SU-DHL-6 (cell line): ENCODE data around the gene PHF21B.

ENCODE experiments used
- H2AFZ ChIP-seq: fragments of 200-600 bp; sonication (generic); 2 replicates; pipeline ENCODE4 v1.6.1; 2014; ENCODE audit warnings: low read depth, mild to moderate bottlenecking, moderate library complexity, mixed read lengths, antibody characterized with exemption, low read length; ENCODE audit not compliant: severe bottlenecking
- H3F3A ChIP-seq: fragments of 200-600 bp; shearing (Covaris generic); 2 replicates; pipeline ENCODE4 v1.6.0; 2016; ENCODE audit warnings: antibody characterized with exemption, mild to moderate bottlenecking; ENCODE audit not compliant: insufficient read depth
- H3K27ac ChIP-seq: fragments of 200-600 bp; sonication (generic); 2 replicates; pipeline ENCODE4 v1.5.1; 2016; ENCODE audit warnings: low read depth, mild to moderate bottlenecking, low read length, moderate library complexity, mixed read lengths
- H3K27me3 ChIP-seq: fragments of 200-600 bp; sonication (generic), shearing (Covaris generic); 2 replicates; pipeline ENCODE4 v1.6.0; 2014; ENCODE audit warnings: mild to moderate bottlenecking, low read length
- H3K36me3 ChIP-seq: fragments of 200-600 bp; sonication (generic); 2 replicates; pipeline ENCODE4 v1.6.1; 2014; ENCODE audit warnings: mild to moderate bottlenecking, low read length, mixed read lengths
- H3K4me2 ChIP-seq: fragments of 300-600, 200-600 bp; shearing (Covaris generic), sonication (generic); 2 replicates; pipeline ENCODE4 v1.6.0; 2014; ENCODE audit warnings: low read length, low read depth, mild to moderate bottlenecking; ENCODE audit not compliant: poor library complexity, severe bottlenecking
- H3K4me3 ChIP-seq: fragments of 200-600 bp; sonication (generic); 2 replicates; pipeline ENCODE4 v1.5.1; 2014; ENCODE audit warnings: antibody characterized with exemption, low read length, mild to moderate bottlenecking, mixed read lengths; ENCODE audit not compliant: insufficient read depth, poor library complexity, severe bottlenecking
- H3K79me2 ChIP-seq: fragments of 200-600 bp; sonication (generic); 2 replicates; pipeline ENCODE4 v1.6.1; 2014; ENCODE audit warnings: mild to moderate bottlenecking, low read length, moderate library complexity; ENCODE audit not compliant: insufficient read depth
- H3K9ac ChIP-seq: fragments of 200-600 bp; sonication (generic); 2 replicates; pipeline ENCODE4 v1.7.0; 2014; ENCODE audit warnings: mild to moderate bottlenecking, low read length
- H3K9me2 ChIP-seq: fragments of 200-600 bp; sonication (generic); replicated peaks from 2 replicates; pipeline ENCODE4 v1.6.1; 2014; ENCODE audit warnings: low read length; ENCODE audit not compliant: insufficient read depth
- H3K9me3 ChIP-seq: fragments of 200-600 bp; sonication (generic); 2 replicates; pipeline ENCODE4 v1.6.1; 2014; ENCODE audit warnings: low read length, mixed read lengths; ENCODE audit not compliant: insufficient read depth
- H4K20me1 ChIP-seq: fragments of 200-600 bp; sonication (generic); 2 replicates; pipeline ENCODE4 v1.6.1; 2014; ENCODE audit warnings: low read depth, mild to moderate bottlenecking, antibody characterized with exemption, low read length, moderate library complexity, mixed read lengths
- EZH2phosphoT487 ChIP-seq: fragments of 200-600 bp; sonication (generic), shearing (Covaris generic); conservative IDR thresholded peaks from 2 replicates; pipeline ENCODE4 v1.6.1; 2018; ENCODE audit warnings: mild to moderate bottlenecking, antibody characterized with exemption, low read length, moderate library complexity, mixed read lengths
- TF ChIP-seq, protein P1 (sequence below): fragments of 200-600 bp; sonication (generic); IDR thresholded peaks from one replicate; pipeline ENCODE4 v1.5.1; 2017; ENCODE audit warnings: antibody characterized with exemption, mild to moderate bottlenecking, low read length, moderate library complexity; ENCODE audit not compliant: insufficient read depth, poor library complexity, severe bottlenecking

PHF21B gene

DNA sequence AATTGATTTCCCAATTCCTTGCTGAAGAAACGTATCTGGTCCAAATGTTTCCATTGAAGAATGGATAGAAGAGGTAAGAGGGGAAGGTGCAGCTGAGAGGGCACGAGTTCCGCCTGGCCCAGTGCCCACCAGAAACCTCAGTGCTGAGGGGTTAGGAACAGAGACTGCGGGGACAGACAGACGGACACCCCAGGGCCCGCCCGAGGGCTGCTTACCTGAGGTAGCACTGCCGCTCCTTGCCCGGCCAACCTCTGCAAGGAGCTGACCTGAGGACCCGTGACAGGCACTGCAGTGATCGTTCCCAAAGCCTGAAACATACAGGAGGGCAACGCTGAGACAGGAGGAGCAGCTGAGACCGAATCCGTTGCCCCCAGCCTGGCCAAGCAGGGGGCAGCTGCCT is 89.6 kb downstream of the PHF21B start:
- Histone ChIP-seq H3K4me3 (no peak overlapping the region), H3K9me2 (no peaks in the 10 kb centered on the region), H4K20me1 (no peaks in the 10 kb centered on the region), H3K4me2 (no peak overlapping the region), H3K9me3 (no peaks in the 10 kb centered on the region), H3F3A (no peaks in the 10 kb centered on the region), H3K9ac (no peak overlapping the region), H2AFZ (no peak overlapping the region), H3K27me3 (no peaks in the 10 kb centered on the region), H3K79me2 (peaks cover 3% of the 10 kb centered on the region; the same call in 1 of the 2 replicates), H3K27ac (no peak overlapping the region), H3K36me3 (no peaks in the 10 kb centered on the region)
- TF ChIP-seq EZH2phosphoT487: no peak
- TF ChIP-seq, protein P1, sequence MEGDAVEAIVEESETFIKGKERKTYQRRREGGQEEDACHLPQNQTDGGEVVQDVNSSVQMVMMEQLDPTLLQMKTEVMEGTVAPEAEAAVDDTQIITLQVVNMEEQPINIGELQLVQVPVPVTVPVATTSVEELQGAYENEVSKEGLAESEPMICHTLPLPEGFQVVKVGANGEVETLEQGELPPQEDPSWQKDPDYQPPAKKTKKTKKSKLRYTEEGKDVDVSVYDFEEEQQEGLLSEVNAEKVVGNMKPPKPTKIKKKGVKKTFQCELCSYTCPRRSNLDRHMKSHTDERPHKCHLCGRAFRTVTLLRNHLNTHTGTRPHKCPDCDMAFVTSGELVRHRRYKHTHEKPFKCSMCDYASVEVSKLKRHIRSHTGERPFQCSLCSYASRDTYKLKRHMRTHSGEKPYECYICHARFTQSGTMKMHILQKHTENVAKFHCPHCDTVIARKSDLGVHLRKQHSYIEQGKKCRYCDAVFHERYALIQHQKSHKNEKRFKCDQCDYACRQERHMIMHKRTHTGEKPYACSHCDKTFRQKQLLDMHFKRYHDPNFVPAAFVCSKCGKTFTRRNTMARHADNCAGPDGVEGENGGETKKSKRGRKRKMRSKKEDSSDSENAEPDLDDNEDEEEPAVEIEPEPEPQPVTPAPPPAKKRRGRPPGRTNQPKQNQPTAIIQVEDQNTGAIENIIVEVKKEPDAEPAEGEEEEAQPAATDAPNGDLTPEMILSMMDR: no peak

DNA sequence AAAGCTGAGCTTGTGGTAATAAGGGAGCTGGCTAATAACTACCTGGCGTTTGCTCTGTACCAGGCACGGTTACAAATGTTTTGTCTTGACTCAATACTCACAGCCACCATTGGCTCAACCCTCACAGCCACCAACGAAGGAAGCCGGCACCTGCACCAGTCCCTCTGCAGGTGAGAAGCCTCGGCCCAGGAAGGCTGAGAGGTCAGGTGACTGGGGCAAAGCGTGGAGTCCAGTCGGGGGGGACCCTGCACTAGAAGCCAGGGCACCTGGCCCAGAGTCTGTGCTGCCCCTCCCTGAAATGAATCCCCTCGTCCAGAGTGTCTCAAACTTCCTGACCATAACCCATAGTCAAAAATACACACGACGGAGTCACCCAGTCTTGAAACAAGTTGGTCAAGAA is 90.1 kb downstream of the PHF21B start:
- Histone ChIP-seq H3K4me2 (no peak overlapping the region), H2AFZ (no peak overlapping the region), H3K9ac (no peak overlapping the region), H3K4me3 (no peak overlapping the region), H4K20me1 (no peaks in the 10 kb centered on the region), H3K9me3 (no peaks in the 10 kb centered on the region), H3K27ac (no peak overlapping the region), H3K27me3 (no peaks in the 10 kb centered on the region), H3K9me2 (no peaks in the 10 kb centered on the region), H3F3A (no peaks in the 10 kb centered on the region), H3K79me2 (peaks cover 3% of the 10 kb centered on the region; the same call in 1 of the 2 replicates), H3K36me3 (no peaks in the 10 kb centered on the region)
- no peak for TF ChIP-seq EZH2phosphoT487
- TF ChIP-seq, protein P1: no peak

DNA sequence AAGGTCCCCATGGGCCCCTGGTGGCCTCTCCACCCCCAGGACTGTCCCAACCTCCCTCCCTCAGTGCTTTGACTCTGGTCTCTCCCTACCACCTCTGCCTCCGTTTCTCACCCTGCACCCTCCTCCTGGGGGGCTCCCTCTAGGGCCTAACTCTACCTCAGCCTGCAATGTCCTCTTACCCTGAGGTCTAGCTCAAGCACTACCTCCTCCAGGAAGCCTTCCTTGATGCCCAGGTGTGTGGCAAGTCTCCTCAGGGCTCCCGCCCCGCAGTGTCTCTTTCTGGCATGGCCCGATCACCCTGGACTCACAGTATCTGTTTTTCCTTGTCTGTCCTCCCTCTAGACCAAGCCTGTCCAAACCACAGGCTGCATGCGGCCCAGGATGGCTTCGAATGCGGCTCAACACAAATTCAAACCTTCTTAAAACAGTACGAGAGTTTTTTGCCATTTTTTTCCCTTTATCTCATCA is 90.8 kb downstream of the PHF21B start:
- Histone ChIP-seq H3F3A (no peaks in the 10 kb centered on the region), H3K4me3 (no peak overlapping the region), H3K9me2 (no peaks in the 10 kb centered on the region), H2AFZ (no peak overlapping the region), H3K9ac (no peak overlapping the region), H3K4me2 (no peak overlapping the region), H3K79me2 (peaks cover 3% of the 10 kb centered on the region; the same call in 1 of the 2 replicates), H4K20me1 (no peaks in the 10 kb centered on the region), H3K36me3 (no peaks in the 10 kb centered on the region), H3K27ac (no peak overlapping the region), H3K9me3 (no peaks in the 10 kb centered on the region), H3K27me3 (no peaks in the 10 kb centered on the region)
- TF ChIP-seq EZH2phosphoT487: no peak
- TF ChIP-seq, protein P1: no peak
